Effector CD8-positive, alpha-beta T cell (primary cell): ENCODE results near the gene FBXO38.

Source experiments
- DNase-seq: peaks from one replicate; lab custom pipeline; 2025; lab: John Stamatoyannopoulos, UW

Gene FBXO38

DNA sequence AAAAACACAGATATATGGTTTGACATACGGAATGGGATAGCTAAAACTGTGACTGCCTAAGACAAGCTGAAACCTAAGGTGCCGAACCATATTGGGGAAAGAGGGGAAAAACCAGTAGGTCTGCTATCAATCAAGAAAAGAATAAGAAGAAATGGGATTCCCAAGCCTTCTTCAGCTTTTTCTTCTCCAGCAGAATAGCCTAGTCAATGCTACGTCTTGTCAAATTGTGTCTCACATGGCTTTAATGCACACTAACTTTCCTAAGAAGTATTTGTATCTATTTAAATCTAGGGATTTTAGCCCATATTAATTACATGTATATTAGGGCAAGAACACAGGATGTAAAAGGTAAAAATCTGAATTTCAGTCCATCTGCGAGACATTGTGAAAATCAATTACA is 797 bp upstream of the FBXO38 start:
- no peak for DNase-seq

DNA sequence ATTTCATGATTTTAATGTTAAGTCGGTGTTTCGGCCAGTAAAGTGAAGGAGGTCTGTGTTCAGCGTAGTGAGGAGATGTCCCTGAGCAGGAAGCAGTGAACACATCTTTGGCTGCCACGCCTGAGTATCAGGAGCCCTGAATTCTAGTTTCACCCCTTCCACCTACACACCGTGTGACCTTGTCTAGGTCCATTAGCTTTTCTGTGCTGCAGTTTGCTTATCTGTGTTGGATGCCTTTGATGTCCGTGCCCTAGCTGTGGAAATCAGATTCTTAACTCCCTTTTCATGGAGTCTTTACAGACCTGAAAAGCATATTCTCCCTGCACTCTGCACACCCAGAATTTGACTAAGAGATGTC is 601 bp downstream of the FBXO38 start:
- DNase-seq = no peak

DNA sequence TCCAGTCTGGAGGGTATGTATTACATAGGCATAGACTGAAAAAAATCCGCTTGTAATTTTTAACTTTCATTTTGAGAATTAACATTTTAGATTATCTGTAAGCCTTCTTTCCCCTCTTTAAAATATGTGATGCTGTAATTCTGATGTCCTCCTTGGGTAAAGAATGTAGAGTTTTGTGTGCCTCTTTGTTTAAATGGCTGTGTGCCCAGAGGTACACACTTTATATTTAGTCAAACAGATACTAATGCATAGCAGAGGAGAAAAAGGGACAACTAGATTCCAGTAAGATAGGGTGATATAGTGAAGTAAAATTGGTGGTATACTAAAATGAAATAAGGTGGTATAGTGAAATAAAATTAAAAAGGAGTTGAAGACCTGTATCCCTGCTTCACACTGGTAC is 1.3 kb downstream of the FBXO38 start:
- DNase-seq = no peak

DNA sequence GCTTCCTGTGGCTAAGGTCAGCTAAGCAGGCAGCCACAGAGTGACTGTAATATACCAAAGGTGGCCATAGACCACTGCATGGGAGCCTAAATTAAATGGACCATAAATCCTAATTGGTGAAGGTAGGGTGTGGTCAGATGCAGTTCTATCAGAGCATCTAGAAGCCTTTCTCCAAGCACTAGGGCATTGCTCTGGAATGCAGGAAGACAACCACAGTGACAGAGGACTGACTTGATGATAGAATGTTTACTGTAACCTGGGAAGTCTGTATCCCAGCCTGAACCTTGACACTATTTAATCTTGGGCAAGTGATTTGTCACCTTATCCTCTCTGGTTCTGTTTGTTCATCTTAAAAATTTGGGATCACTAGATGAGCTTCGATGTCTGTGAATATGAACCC is 2.3 kb downstream of the FBXO38 start:
- no peak for DNase-seq

DNA sequence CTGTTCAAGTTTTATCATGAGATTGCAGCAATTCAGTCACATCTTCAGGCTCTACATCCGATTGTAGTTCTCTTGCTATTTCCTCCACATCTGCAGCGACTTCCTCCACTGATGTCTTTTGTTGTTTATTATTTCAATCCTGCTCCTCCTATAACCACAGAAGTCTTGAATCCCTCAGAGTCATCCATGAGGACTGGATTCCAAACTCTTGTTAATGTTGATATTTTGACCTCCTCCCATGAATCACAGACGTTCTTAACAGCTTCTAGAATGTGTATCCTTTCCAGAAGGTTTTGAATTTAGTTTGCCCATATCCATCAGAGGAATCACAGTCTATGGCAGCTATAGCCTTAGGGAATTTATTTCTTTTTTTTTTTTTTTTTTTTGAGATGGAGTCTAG is 3.6 kb downstream of the FBXO38 start:
- no peak for DNase-seq

DNA sequence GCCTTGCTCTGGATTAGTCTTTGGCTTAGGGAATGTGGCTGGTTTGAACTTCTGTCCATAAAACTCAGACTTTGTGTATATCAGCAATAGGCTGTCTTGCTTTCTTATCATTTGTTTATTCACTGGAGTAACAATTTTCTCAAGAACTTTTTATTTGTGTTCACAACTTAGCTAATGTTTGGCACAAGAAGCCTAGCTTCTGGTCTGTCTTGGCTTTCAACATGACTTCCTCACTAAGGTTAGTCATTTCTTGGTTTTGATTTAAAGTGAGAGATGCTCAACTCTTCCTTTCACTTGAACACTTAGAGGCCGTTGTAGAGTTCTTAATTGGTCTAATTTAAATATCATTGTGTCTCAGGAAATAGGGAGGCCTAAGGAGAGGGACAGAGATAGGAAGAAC is 4.9 kb downstream of the FBXO38 start:
- no peak for DNase-seq

DNA sequence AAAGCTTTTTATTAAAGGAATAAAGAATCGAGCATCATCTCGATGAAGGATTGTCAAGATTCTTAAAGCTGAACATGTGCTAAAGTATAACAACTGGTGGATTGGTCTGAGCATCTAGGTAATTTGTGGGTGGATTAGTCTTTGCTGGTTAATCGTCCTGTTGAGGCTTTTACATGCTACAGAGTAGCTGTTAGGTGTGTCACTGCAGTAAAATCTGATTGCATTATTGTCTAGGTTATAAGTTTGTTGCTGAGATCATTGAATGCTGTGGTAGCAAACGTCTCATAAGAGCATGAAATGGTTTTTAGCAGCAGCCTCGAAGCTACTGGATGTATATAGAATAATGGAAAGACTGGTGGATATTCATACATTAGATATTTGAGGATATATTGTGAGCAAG is 7.2 kb downstream of the FBXO38 start:
- no peak for DNase-seq

DNA sequence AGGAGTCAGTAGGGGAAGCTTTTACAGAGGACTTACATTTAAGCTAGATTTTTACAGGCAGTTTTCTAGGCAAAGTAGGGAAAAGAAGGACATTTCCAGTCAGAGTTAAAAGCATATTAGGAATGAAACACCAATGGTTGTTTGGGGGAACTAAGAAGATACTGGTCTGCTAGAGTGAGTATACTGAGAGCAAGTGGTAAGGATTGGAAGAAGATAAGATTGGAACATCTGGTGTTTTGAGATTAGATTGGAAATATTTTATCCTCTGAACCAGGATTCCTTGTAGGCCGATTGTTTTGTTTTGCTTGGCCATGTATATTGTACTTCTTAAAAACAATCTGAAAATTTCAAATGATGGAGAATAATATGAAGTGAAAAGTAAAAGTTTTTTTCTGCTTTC is 7.7 kb downstream of the FBXO38 start:
- no peak for DNase-seq

DNA sequence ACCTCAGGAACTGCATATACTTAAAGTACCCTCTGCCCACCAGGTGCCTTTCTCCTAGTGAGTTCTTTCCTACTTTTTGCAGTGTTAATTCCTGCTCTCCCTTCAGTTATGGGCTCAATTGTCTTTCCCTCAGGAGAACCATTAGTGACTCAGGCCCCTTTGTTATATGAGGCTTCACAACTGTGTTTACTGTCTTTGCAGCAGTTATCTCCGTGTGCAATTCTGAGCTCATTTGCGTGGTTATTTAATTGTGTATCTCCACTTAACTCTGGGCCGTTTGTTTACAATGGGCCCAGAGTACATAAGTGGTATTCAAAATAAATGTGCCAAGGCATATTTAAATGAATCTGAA is 9.6 kb downstream of the FBXO38 start:
- DNase-seq = no peak

DNA sequence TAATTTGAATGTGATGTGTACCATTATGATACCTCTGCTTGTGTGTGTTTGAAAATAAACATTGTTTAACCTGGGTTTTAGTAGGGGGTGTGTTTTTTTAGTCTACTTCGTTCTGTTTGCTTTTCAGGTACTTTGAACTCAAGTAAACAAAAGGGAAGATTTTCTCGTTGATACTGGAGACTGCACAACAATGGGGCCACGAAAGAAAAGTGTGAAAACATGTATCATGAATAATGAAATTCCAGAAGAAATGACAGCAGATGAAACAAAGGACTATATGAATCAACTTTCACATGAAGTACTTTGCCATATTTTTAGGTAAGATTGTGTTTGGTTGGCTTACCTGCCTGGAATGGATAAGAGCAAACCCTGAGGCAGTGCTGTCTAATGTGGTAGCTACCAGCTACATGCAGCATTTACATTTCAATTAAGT is 10.8 kb downstream of the FBXO38 start:
- no peak for DNase-seq

DNA sequence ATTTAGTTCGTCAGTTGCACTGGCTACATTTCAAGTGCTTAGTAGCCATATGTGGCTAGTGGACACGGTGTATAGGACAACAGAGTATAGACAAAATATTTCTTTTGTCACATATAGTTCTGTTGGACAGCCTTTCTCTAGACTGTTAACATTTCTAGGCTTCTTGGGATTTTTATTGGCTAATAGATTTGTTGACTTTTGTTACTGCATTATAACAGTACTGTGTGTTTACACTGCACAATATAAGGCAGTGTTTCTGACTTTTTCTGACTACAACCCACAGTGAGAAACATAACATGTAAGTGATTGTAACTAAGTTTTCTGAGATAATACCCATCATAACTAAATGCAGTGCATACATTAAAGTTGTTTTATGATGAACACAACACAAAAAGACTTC is 11.3 kb downstream of the FBXO38 start:
- no peak for DNase-seq

DNA sequence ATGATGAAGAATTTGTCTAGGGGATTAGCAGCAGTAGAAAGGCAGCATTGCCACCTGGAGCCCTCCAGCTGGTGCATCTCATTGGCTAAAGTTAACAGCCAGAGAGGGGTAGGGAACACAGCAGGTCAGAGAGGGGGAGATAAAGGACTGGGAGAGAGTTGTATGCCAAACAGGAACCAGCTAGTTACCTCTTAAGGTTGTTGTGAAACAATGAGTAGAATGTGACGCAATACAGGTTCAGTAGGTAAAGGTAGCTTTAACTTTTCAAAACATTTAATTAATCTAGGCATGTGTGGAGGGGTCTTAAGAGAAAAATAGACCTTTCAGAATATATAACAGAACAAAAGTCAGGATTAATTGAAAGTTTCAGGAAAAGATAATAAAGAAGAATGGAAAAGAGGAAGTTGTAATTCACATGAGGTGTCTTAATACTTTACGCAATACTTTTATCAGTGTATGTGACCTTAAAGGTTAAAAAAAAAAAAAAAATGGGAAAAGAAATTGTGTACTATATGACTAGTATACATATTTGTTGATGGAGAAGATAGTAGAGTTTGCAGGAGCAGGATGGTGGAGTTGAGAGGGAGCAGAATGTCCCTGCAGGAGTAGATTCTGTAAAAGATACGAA is 14.3 kb downstream of the FBXO38 start:
- DNase-seq = no peak

DNA sequence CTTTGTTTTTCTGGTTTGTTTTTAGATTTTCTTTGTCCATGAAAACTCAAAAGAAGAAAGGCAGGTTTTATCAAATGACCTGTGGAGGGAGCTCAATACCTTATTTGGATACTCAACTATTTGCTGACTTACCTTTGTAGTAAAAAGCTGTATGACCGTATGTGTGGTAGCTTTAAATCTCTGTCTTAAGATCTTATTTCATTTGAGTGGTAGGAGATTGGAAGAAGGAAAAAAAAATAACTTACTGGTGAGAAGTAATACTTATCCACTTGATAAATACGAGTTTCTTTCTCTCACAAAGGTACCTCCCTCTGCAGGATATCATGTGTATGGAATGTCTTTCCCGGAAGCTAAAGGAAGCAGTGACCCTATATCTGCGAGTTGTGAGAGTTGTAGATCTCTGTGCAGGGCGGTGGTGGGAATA is 15.0 kb downstream of the FBXO38 start:
- no peak for DNase-seq

DNA sequence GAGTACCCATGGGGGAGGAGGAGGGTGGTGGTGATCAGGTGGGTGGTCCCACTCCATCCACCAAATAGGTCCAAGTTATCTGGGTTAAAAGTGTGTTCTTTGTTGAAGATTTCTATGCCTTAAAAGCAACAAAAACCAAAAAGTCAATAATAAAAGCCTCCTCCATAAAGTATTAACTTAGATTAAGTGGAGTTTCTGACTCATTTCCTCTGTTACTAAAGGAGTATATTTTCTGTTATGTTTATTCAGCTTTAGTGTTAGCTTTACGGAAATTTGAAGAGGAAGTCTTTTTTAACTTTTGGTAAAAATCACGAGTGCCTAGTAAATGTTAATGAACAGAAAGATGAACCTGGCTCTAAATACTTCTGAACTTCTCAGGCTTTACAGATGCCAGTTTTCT is 17.8 kb downstream of the FBXO38 start:
- no peak for DNase-seq

DNA sequence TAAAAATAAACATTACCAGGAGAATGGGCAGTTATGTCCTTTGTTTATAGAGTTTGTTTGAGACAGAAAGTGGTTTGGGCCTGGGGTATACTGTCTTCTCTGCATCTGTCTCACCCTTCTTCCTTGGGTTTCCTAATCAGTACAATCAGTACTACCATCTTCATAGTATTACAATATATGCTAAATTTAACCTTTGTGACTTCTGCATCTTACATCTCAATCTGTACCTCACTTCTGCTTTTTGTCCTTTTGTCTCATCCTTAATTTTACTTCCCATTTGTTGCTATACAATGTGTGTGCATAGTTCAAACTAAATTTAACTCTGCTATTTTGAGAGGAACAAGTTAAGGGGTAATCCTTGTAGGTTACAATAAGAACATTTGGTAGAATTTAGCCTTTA is 19.6 kb downstream of the FBXO38 start:
- no peak for DNase-seq

DNA sequence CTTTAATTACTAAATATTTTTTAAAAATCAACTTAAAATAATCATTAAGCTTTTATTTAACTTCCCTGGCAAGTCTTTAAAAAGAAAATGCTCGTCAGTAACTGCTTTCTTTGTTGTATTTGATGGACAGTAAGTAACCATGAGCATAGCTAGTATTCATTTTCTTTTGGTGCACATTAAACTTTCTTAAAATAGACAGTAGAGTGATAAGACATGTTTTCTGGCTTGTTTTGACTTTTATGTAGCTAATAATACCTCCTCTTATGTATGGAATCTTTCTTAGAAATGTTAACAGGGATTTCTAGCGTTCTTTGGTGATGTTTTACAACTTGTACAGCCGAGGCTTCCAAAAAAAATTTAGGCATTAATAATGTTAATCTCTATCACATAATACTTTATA is 22.6 kb downstream of the FBXO38 start:
- no peak for DNase-seq

DNA sequence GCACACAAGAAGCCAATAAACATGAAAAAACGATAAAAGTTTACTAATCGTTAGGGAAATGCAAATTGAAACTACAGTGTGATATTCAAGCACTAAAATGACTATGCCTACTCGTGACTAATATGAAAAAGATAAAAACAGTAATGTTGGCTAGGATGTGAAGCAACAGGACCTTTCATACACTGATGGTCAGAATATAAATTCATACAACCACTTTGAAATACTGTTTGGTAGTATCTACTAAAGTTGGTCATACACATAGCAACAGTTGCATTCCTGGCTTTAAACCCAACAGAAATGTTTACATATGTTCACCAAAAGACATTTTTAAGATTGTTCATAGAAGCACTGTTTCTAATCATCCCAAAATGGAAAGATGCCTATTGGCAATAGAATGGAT is 24.3 kb downstream of the FBXO38 start:
- DNase-seq = no peak

DNA sequence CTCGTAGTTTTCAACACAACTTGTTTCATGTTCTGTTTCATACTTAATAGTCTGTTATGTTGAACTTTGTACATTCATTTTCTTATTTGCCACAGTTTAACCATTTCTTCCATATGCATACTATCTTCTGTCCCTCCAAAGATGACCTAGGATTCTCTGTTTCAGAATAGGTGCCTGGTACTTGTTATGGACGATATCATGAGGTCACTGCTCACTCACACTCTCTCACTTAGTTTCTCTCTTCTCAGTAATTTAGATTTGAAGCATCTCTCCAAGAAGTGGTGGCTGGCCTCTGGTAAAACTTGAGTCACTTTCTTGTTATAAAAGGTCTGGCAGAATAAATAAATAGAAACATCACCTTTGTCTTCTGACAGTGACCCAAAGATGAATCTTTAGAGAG is 28.4 kb downstream of the FBXO38 start:
- no peak for DNase-seq

DNA sequence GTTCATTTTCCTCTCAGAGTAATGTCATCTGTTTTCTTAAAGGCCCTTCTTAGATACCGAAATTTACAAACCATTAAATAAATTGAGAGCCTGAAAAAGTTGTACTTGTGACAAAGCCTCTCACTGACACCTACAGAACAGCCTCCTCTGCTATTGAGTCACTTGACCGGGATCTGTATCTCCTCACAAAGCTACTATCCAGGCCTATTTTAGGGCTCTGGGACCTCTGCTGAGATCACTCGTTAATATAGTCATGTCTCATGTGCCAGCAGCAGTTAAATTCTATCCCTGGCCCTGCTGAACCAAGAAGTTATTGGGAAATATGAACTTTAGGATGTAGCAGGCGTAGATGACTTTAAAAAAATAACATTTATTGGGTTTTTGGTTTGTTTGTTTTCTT is 31.1 kb downstream of the FBXO38 start:
- DNase-seq = no peak

DNA sequence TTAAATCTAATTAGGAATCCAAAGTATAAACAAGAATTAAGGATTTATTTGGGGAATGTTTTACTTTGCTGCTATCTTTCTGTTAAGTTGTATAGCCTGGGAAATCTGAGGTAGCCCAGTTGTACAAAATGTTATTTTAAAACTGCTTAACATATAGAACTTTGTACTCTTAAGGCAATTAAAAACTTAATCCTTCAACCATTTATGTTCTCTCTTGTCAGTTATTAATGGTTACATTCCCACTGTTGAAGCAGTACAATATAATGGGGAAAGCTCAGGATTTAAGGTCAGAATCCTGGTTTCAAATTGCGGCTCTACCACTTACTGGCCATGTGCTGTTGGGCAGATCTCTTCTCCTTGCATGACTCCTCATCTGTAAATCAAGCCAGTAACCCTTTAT is 32.7 kb downstream of the FBXO38 start:
- DNase-seq = no peak

DNA sequence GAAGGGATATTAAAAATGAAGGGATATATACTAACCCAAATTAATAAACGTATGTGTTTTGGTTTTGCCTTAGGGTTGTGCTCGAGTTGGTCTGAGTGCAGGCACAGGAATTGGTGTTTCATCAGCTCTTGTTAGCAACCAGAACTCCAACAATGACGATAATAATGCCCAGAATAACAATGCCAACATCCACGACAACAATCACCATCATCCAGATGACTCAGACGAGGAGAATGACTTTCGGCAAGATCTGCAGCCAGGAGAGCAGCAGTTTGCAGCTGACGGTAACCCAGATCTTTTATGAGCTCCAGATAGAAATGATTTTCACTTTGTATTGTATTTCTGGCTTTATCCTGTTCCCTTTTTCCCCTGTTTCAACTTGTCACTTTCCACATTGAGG is 33.2 kb downstream of the FBXO38 start:
- no peak for DNase-seq

DNA sequence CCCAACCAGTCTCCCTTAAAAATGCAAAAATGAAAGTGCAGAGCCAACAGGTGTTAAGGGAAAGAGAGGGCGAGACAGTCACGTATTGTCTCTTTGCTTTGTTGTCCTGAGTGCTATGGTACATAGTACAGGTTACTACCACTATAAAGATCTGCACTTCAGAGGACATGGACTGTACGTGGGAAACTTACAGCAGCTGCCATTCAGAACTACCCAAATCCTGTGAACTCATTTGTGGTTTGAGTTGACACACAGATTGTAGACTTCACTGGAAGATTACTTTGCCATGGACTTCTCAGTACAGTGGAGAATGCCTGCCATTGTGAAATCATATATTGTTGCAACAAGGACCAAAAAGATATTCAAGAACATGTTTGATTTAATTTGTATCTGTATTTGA is 34.8 kb downstream of the FBXO38 start:
- no peak for DNase-seq

DNA sequence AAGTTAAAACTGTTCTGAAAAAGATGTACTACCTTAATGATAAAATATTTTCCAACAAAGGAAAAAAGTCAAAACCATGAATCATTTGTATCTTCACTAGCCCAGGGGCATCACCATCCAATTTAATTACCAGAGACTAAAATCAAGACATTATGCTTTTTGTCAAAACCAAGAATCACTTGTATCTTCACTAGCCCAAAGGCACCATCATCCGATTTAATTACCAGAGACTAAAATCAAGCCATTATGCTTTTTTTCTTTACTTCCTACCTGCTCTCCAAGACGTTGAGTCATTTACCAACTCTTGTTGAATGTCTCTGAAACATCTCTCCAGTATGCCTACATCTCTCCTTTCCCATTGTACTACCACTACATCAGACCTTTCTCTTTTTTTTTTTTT is 37.9 kb downstream of the FBXO38 start:
- no peak for DNase-seq

DNA sequence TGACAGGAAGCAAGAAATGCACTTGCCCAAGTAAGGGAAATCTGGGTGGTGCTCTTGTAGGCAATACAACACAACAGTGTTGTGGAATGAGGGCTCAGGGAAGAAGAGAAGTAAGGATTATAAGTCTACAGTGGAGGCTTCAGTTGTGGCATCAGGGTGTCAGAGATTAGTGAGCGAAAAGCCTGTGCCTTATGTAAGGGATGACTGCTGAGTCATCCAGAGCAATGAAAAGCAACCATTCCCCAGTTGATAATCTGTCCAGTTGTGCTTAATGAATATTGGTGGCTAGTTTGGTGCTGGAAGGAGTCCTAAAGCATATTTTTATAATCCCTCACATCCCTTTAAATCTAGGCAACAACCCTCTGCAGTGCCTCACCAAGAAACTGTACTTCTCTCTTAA is 42.0 kb downstream of the FBXO38 start:
- no peak for DNase-seq

DNA sequence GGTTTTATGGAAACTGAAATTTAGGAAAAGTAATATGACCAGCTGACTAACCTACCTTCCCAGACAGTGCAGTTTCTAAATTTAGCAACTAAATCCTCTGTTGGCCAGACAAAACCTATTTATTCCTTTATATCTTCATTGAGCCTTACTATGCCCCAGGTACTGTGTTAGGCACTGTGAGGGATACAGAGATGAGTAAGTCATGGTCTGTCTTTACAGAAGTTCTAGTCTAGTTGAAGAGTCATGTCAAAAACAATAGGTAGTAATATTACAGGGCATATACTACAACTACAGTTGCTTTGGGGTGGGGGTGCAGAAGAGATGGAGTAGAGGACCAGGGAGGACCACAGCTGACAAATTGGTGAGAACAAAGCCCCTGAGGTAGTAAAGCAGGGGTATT is 42.8 kb downstream of the FBXO38 start:
- no peak for DNase-seq
